GM18507 (cell line): ENCODE measurements around the gene FBXO4.

Source experiments
- DNase-seq: peaks from one replicate; pipeline ENCODE4 v3.0.0; 2011; ENCODE audit warnings: low read depth; ENCODE audit not compliant: insufficient read length; ENCODE audit errors: extremely low spot score
- FAIRE-seq: peaks from 2 replicates; lab custom pipeline; 2011; peaks lifted over from hg19 to GRCh38; lab: Jason Lieb, UNC

The FBXO4 gene

GRCh38 chr5:41924872-41925554, at the start of gene FBXO4:
TSS of gene FBXO4 (plus strand) at chr5:41925281. CDS start at chr5:41925310, 29 bp downstream.
- FAIRE-seq (peak; percentile 88), DNase-seq (peak; percentile 64)

GRCh38 chr5:41876678-41877077, 48.4 kb upstream of the FBXO4 start:
- DNase-seq (no peak), FAIRE-seq (no peak)

- no peak for FAIRE-seq
These were observed 47.7 kb upstream of the FBXO4 start for GRCh38 chr5:41877408-41877807.

GRCh38 chr5:41878173-41878572, 46.9 kb upstream of the FBXO4 start:
- FAIRE-seq (no peak), DNase-seq (no peak)

More at GRCh38 chr5:41877408-41877807, 47.7 kb upstream of the FBXO4 start:
- DNase-seq = no peak

GRCh38 chr5:41878643-41879478, 46.2 kb upstream of the FBXO4 start:
- FAIRE-seq (peak; percentile 76), DNase-seq (no peak)

- DNase-seq (no peak), FAIRE-seq (no peak)
These were observed 42.3 kb upstream of the FBXO4 start for GRCh38 chr5:41882765-41883164.

- FAIRE-seq (no peak), DNase-seq (no peak)
These were observed 41.8 kb upstream of the FBXO4 start for GRCh38 chr5:41883243-41883642.

GRCh38 chr5:41883936-41884335, 41.1 kb upstream of the FBXO4 start:
- FAIRE-seq (no peak), DNase-seq (no peak)

- FAIRE-seq (no peak), DNase-seq (no peak)
These were observed 39.8 kb upstream of the FBXO4 start for GRCh38 chr5:41885286-41885685.

GRCh38 chr5:41891066-41891707, 33.9 kb upstream of the FBXO4 start:
- DNase-seq (no peak), FAIRE-seq (no peak)

- no peak for FAIRE-seq
- DNase-seq = no peak
These were observed 33.0 kb upstream of the FBXO4 start for GRCh38 chr5:41892031-41892430.

GRCh38 chr5:41893074-41893851, 31.8 kb upstream of the FBXO4 start:
- FAIRE-seq (peak; percentile 62), DNase-seq (no peak)

GRCh38 chr5:41896230-41896629, 28.9 kb upstream of the FBXO4 start:
- FAIRE-seq (no peak), DNase-seq (no peak)

- DNase-seq = no peak
- FAIRE-seq = no peak
These were observed 21.6 kb upstream of the FBXO4 start for GRCh38 chr5:41903382-41903891.

- peak; percentile 100 for FAIRE-seq
These were observed 20.9 kb upstream of the FBXO4 start, which contains the start of gene RIMOC1 for GRCh38 chr5:41903892-41904799. TSS of gene RIMOC1 (plus strand) at chr5:41904344. CDS start at chr5:41904368, 24 bp downstream.

GRCh38 chr5:41906151-41906550, 18.9 kb upstream of the FBXO4 start:
- FAIRE-seq = no peak
- no peak for DNase-seq

More at GRCh38 chr5:41903892-41904799, 20.9 kb upstream of the FBXO4 start, which contains the start of gene RIMOC1:
- peak; percentile 92 for DNase-seq

GRCh38 chr5:41908374-41909079, 16.6 kb upstream of the FBXO4 start:
- FAIRE-seq (no peak), DNase-seq (no peak)

GRCh38 chr5:41918105-41918504, 7.0 kb upstream of the FBXO4 start:
- FAIRE-seq (peak; percentile 71), DNase-seq (no peak)
